Activated naive CD8-positive, alpha-beta T cell (primary cell): ENCODE results near the gene AMBRA1.

ENCODE experiments used
- H3K27ac Mint-ChIP-seq: one replicate; pipeline ENCODE4 v1.8.0; 2021; ENCODE audit warnings: mixed read lengths
- H3K27me3 Mint-ChIP-seq: one replicate; pipeline ENCODE4 v1.8.0; 2021; ENCODE audit warnings: mixed read lengths
- H3K36me3 Mint-ChIP-seq: one replicate; pipeline ENCODE4 v1.8.0; 2021; ENCODE audit warnings: mixed read lengths
- H3K4me1 Mint-ChIP-seq: one replicate; pipeline ENCODE4 v1.8.0; 2021; ENCODE audit warnings: low read depth, mixed read lengths
- H3K4me3 Mint-ChIP-seq: one replicate; pipeline ENCODE4 v1.8.0; 2021; ENCODE audit warnings: mild to moderate bottlenecking, mixed read lengths
- H3K9me3 Mint-ChIP-seq: one replicate; pipeline ENCODE4 v1.8.0; 2021; ENCODE audit warnings: low read depth, mixed read lengths

AMBRA1 gene

GRCh38 chr11:46350695-46351094, 243.1 kb downstream of the AMBRA1 start:
- Mint-ChIP-seq H3K9me3 (no peaks in the 10 kb centered on the region), H3K36me3 (no peaks in the 10 kb centered on the region), H3K4me3 (peak overlapping the region; percentile 38), H3K27me3 (no peaks in the 10 kb centered on the region), H3K4me1 (peaks cover 74% of the 10 kb centered on the region), H3K27ac (peak overlapping the region; percentile 84)

GRCh38 chr11:46348566-46349401, 245.0 kb downstream of the AMBRA1 start:
- Mint-ChIP-seq H3K36me3 (no peaks in the 10 kb centered on the region), H3K27me3 (no peaks in the 10 kb centered on the region), H3K4me1 (peaks cover 77% of the 10 kb centered on the region), H3K4me3 (peak overlapping the region; percentile 94), H3K27ac (peak overlapping the region; percentile 96), H3K9me3 (no peaks in the 10 kb centered on the region)

- Mint-ChIP-seq H3K27ac (peak overlapping the region; percentile 96), H3K4me1 (peaks cover 77% of the 10 kb centered on the region), H3K36me3 (no peaks in the 10 kb centered on the region), H3K27me3 (no peaks in the 10 kb centered on the region), H3K9me3 (no peaks in the 10 kb centered on the region), H3K4me3 (peak overlapping the region; percentile 94)
Observed at GRCh38 chr11:46347637-46348311, 246.0 kb downstream of the AMBRA1 start.

GRCh38 chr11:46346886-46347636, 246.8 kb downstream of the AMBRA1 start, which contains the start of gene DGKZ:
TSS of gene DGKZ (plus strand) at chr11:46347463. CDS start at chr11:46347660, 197 bp downstream.
- peak within 1 kb of the TSS; percentile 96 for H3K27ac Mint-ChIP-seq
- H3K4me3 Mint-ChIP-seq: peak within 1 kb of the TSS; percentile 94
- no peaks in the 10 kb centered on the region for H3K36me3 Mint-ChIP-seq
- H3K4me1 Mint-ChIP-seq: peaks cover 78% of the 10 kb centered on the region
- H3K27me3 Mint-ChIP-seq: no peaks in the 10 kb centered on the region
- no peaks in the 10 kb centered on the region for H3K9me3 Mint-ChIP-seq
